ENCODE measurements around the gene FPR2. TPM values are rescaled to one million over a fixed set of nuclear protein-coding genes. Genes with fewer than 3 reads are reported as not detected.

The FPR2 gene
- total and polyA plus RNA-seq, 2 experiments from 2014 or later, result not detected

DNA sequence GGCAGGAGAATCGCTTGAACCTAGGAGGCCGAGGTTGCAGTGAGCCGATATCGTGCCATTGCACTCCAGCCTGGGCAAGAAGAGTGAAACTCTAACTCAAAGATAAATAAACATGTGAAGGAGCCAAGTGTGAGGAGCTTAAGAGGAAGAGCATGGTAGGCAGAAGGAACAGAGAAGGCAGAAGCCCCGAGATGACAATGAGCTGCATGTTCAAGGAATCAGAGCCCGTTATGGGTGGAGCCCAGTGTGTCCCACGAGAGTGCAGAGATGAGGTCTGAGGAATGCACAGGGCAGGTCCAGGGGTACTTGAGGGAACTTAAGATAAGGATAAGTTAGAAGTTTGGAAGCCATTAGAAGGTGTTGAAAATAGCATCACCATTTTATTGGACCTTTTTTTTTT is 716 bp downstream of the FPR2 start (continued):
- TF ChIP-seq, protein P1, sequence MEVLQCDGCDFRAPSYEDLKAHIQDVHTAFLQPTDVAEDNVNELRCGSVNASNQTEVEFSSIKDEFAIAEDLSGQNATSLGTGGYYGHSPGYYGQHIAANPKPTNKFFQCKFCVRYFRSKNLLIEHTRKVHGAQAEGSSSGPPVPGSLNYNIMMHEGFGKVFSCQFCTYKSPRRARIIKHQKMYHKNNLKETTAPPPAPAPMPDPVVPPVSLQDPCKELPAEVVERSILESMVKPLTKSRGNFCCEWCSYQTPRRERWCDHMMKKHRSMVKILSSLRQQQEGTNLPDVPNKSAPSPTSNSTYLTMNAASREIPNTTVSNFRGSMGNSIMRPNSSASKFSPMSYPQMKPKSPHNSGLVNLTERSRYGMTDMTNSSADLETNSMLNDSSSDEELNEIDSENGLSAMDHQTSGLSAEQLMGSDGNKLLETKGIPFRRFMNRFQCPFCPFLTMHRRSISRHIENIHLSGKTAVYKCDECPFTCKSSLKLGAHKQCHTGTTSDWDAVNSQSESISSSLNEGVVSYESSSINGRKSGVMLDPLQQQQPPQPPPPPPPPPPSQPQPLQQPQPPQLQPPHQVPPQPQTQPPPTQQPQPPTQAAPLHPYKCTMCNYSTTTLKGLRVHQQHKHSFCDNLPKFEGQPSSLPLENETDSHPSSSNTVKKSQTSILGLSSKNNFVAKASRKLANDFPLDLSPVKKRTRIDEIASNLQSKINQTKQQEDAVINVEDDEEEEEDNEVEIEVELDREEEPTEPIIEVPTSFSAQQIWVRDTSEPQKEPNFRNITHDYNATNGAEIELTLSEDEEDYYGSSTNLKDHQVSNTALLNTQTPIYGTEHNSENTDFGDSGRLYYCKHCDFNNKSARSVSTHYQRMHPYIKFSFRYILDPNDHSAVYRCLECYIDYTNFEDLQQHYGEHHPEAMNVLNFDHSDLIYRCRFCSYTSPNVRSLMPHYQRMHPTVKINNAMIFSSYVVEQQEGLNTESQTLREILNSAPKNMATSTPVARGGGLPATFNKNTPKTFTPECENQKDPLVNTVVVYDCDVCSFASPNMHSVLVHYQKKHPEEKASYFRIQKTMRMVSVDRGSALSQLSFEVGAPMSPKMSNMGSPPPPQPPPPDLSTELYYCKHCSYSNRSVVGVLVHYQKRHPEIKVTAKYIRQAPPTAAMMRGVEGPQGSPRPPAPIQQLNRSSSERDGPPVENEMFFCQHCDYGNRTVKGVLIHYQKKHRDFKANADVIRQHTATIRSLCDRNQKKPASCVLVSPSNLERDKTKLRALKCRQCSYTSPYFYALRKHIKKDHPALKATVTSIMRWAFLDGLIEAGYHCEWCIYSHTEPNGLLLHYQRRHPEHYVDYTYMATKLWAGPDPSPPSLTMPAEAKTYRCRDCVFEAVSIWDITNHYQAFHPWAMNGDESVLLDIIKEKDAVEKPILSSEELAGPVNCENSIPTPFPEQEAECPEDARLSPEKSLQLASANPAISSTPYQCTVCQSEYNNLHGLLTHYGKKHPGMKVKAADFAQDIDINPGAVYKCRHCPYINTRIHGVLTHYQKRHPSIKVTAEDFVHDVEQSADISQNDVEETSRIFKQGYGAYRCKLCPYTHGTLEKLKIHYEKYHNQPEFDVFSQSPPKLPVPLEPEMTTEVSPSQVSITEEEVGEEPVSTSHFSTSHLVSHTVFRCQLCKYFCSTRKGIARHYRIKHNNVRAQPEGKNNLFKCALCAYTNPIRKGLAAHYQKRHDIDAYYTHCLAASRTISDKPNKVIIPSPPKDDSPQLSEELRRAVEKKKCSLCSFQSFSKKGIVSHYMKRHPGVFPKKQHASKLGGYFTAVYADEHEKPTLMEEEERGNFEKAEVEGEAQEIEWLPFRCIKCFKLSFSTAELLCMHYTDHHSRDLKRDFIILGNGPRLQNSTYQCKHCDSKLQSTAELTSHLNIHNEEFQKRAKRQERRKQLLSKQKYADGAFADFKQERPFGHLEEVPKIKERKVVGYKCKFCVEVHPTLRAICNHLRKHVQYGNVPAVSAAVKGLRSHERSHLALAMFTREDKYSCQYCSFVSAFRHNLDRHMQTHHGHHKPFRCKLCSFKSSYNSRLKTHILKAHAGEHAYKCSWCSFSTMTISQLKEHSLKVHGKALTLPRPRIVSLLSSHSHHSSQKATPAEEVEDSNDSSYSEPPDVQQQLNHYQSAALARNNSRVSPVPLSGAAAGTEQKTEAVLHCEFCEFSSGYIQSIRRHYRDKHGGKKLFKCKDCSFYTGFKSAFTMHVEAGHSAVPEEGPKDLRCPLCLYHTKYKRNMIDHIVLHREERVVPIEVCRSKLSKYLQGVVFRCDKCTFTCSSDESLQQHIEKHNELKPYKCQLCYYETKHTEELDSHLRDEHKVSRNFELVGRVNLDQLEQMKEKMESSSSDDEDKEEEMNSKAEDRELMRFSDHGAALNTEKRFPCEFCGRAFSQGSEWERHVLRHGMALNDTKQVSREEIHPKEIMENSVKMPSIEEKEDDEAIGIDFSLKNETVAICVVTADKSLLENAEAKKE (CRISPR knock-in tag; IDR thresholded peaks at IDR 0.05), result no peak

DNA sequence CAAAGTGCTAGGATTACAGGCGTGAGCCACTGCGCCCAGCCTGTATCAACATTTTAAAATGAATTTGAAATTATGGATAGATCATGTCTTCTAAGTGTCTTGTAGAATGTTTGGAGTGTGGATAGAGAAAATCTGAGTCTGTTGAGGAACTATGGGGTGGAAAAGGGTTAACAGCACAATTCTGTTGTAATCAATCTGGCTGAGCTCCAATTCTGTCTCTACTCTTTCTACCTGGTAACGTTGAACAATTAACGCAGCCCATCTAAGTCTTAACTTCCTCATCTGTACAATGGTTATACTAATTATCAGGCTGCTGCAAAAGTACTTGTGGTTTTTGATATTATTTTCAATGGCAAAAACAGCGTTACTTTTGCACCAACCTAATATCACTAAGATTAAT is 4.1 kb downstream of the FPR2 start:
- ATAC-seq (no peak), DNase-seq (ENCODE audit: low spot score) (no peak)
- H3K4me3 ChIP-seq, result no peak overlapping the region
- H3K4me1 ChIP-seq (ENCODE audit: insufficient read depth), result no peaks in the 10 kb centered on the region; the same call in 1 of the 2 replicates
- H4K20me1 ChIP-seq (replicated peaks; ENCODE audit: insufficient read depth), result no peaks in the 10 kb centered on the region
- H3K4me2 ChIP-seq, result no peak overlapping the region
- Mint-ChIP-seq H3K4me1 (no peaks in the 10 kb centered on the region; the same call in 1 of the 3 replicates), H3K27ac (no peak overlapping the region; the same call in 1 of the 2 replicates), H3K9me3 (peaks cover 42% of the 10 kb centered on the region), H3K4me3 (no peak overlapping the region), H3K27me3 (ENCODE audit: insufficient read depth, low read depth, poor library complexity) (peaks cover 11% of the 10 kb centered on the region), H3K36me3 (ENCODE audit: low read depth) (no peaks in the 10 kb centered on the region)
- TF ChIP-seq, protein P2, sequence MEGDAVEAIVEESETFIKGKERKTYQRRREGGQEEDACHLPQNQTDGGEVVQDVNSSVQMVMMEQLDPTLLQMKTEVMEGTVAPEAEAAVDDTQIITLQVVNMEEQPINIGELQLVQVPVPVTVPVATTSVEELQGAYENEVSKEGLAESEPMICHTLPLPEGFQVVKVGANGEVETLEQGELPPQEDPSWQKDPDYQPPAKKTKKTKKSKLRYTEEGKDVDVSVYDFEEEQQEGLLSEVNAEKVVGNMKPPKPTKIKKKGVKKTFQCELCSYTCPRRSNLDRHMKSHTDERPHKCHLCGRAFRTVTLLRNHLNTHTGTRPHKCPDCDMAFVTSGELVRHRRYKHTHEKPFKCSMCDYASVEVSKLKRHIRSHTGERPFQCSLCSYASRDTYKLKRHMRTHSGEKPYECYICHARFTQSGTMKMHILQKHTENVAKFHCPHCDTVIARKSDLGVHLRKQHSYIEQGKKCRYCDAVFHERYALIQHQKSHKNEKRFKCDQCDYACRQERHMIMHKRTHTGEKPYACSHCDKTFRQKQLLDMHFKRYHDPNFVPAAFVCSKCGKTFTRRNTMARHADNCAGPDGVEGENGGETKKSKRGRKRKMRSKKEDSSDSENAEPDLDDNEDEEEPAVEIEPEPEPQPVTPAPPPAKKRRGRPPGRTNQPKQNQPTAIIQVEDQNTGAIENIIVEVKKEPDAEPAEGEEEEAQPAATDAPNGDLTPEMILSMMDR (conservative IDR thresholded peaks at IDR 0.05; ENCODE audit: low read depth in 2 of 2), result no peak
- TF ChIP-seq, protein P3, sequence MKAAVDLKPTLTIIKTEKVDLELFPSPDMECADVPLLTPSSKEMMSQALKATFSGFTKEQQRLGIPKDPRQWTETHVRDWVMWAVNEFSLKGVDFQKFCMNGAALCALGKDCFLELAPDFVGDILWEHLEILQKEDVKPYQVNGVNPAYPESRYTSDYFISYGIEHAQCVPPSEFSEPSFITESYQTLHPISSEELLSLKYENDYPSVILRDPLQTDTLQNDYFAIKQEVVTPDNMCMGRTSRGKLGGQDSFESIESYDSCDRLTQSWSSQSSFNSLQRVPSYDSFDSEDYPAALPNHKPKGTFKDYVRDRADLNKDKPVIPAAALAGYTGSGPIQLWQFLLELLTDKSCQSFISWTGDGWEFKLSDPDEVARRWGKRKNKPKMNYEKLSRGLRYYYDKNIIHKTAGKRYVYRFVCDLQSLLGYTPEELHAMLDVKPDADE (IDR thresholded peaks at IDR 0.05), result no peak
- TF ChIP-seq, protein P1 (CRISPR knock-in tag; IDR thresholded peaks at IDR 0.05), result no peak
- TF ChIP-seq POLR2AphosphoS5 (IDR thresholded peaks at IDR 0.05; ENCODE audit: low read depth), result no peak
- no peak for TF ChIP-seq JUNB (IDR thresholded peaks at IDR 0.05; ENCODE audit: unreplicated experiment)
- no peak overlapping the region for H2AFZ ChIP-seq
- H3K27me3 ChIP-seq (ENCODE audit: insufficient read depth), result no peaks in the 10 kb centered on the region
- no peaks in the 10 kb centered on the region for H3F3A ChIP-seq (replicated peaks; ENCODE audit: low read depth)
- no peak overlapping the region for H3K27ac ChIP-seq (ENCODE audit: low read depth)
- no peaks in the 10 kb centered on the region for H3K79me2 ChIP-seq (replicated peaks; ENCODE audit: insufficient read depth)
- H3K9me2 ChIP-seq (ENCODE audit: insufficient read depth), result peaks cover 7% of the 10 kb centered on the region; the same call in 1 of the 2 replicates
- H3K36me3 ChIP-seq (ENCODE audit: insufficient read depth), result no peaks in the 10 kb centered on the region
